HEK293T (cell line): Measurements from ENCODE around the gene CCSER1.

Experiments
- CTCF ChIA-PET: fragments of 350-600 bp; formaldehyde crosslinking; extraction: SDS; loops from one replicate; lab custom pipeline; 2021; ENCODE audit warnings: antibody characterized with exemption, inconsistent platforms; lab: Yijun Ruan, JAX
- POLR2A ChIA-PET: fragments of 350-600 bp; formaldehyde crosslinking; extraction: SDS; loops from one replicate; lab custom pipeline; 2020; ENCODE audit warnings: antibody characterized with exemption, inconsistent platforms; lab: Yijun Ruan, JAX
- DNase-seq: peaks from one replicate; pipeline ENCODE4 v3.0.0; 2012; ENCODE audit warnings: mixed read lengths; ENCODE audit errors: extremely low spot score
- ARNT ChIP-seq: fragments of 450-650 bp; IDR thresholded peaks from 2 replicates; pipeline ENCODE4 v1.6.1; 2017; ENCODE audit warnings: mild to moderate bottlenecking
- BHLHE40 ChIP-seq: fragments of 450-650 bp; IDR thresholded peaks from 2 replicates; pipeline ENCODE4 v1.6.1; 2016; ENCODE audit warnings: mild to moderate bottlenecking, moderate library complexity, borderline replicate concordance
- CTBP1 ChIP-seq: fragments of 450-650 bp; IDR thresholded peaks from 2 replicates; pipeline ENCODE4 v1.6.1; 2016; ENCODE audit warnings: borderline replicate concordance
- ELF4 ChIP-seq: fragments of 450-650 bp; IDR thresholded peaks from 2 replicates; pipeline ENCODE4 v1.6.1; 2017; ENCODE audit warnings: antibody characterized with exemption
- FOXA1 ChIP-seq: fragments of 450-650 bp; IDR thresholded peaks from 2 replicates; pipeline ENCODE4 v1.6.1; 2016; ENCODE audit warnings: mild to moderate bottlenecking
- FOXK2 ChIP-seq: fragments of 450-650 bp; IDR thresholded peaks from 2 replicates; pipeline ENCODE4 v1.6.1; 2016; ENCODE audit warnings: mild to moderate bottlenecking
- FOXM1 ChIP-seq: fragments of 450-650 bp; IDR thresholded peaks from 2 replicates; pipeline ENCODE4 v1.6.1; 2017; ENCODE audit warnings: mild to moderate bottlenecking, borderline replicate concordance
- HDGF ChIP-seq: fragments of 450-650 bp; IDR thresholded peaks from 2 replicates; pipeline ENCODE4 v1.6.1; 2017; ENCODE audit warnings: antibody characterized with exemption, borderline replicate concordance
- L3MBTL2 ChIP-seq: fragments of 450-650 bp; conservative IDR thresholded peaks from 2 replicates; pipeline ENCODE4 v1.6.1; 2016; ENCODE audit warnings: mild to moderate bottlenecking
- LEF1 ChIP-seq: fragments of 450-650 bp; IDR thresholded peaks from 2 replicates; pipeline ENCODE4 v1.6.1; 2017; ENCODE audit warnings: mild to moderate bottlenecking, borderline replicate concordance
- NFRKB ChIP-seq: fragments of 450-650 bp; IDR thresholded peaks from 2 replicates; pipeline ENCODE4 v1.6.1; 2016; ENCODE audit warnings: mild to moderate bottlenecking, moderate library complexity
- PKNOX1 ChIP-seq: fragments of 450-650 bp; IDR thresholded peaks from 2 replicates; pipeline ENCODE4 v1.6.1; 2016
- SP1 ChIP-seq: fragments of 450-650 bp; IDR thresholded peaks from 2 replicates; pipeline ENCODE4 v1.6.1; 2017
- SUZ12 ChIP-seq: fragments of 450-650 bp; IDR thresholded peaks from 2 replicates; pipeline ENCODE4 v1.6.1; 2016; ENCODE audit warnings: mild to moderate bottlenecking
- TARDBP ChIP-seq: fragments of 450-650 bp; IDR thresholded peaks from 2 replicates; pipeline ENCODE4 v1.6.1; 2016
- ZNF384 ChIP-seq: fragments of 450-650 bp; IDR thresholded peaks from 2 replicates; pipeline ENCODE4 v1.6.1; 2016

CCSER1 gene

GRCh38 chr4:90572996-90573395 lies 445.8 kb downstream of the CCSER1 start:
- ChIA-PET POLR2A (no interaction called here), CTCF (no interaction called here)
- TF ChIP-seq PKNOX1 = no peak
- TF ChIP-seq FOXA1 = no peak
- TF ChIP-seq ELF4 = no peak
- no peak for TF ChIP-seq SUZ12
- no peak for TF ChIP-seq ZNF384
- no peak for TF ChIP-seq TARDBP
- no peak for TF ChIP-seq ARNT
- no peak for TF ChIP-seq NFRKB
- TF ChIP-seq BHLHE40 = no peak
- no peak for TF ChIP-seq LEF1
- no peak for TF ChIP-seq FOXM1
- no peak for TF ChIP-seq SP1
- no peak for TF ChIP-seq FOXK2
- TF ChIP-seq HDGF = no peak
- TF ChIP-seq CTBP1 = no peak
- no peak for TF ChIP-seq L3MBTL2
- DNase-seq = no peak

GRCh38 chr4:90575371-90575770 lies 448.2 kb downstream of the CCSER1 start:
- TF ChIP-seq ELF4 (no peak), LEF1 (no peak), FOXA1 (no peak), HDGF (no peak), ARNT (no peak), SP1 (no peak), TARDBP (no peak), FOXK2 (no peak), FOXM1 (no peak), L3MBTL2 (no peak), NFRKB (no peak), ZNF384 (no peak), BHLHE40 (no peak), PKNOX1 (no peak), CTBP1 (no peak), SUZ12 (no peak)
- no peak for DNase-seq
- POLR2A ChIA-PET = no interaction called here
- CTCF ChIA-PET = no interaction called here

GRCh38 chr4:90580326-90580725 lies 453.1 kb downstream of the CCSER1 start:
- ChIA-PET CTCF (no interaction called here), POLR2A (no interaction called here)
- no peak for DNase-seq

GRCh38 chr4:90582087-90582486 lies 454.9 kb downstream of the CCSER1 start:
- CTCF ChIA-PET = no interaction called here
- POLR2A ChIA-PET = no interaction called here
- TF ChIP-seq SUZ12 (no peak), CTBP1 (no peak), ELF4 (no peak), HDGF (no peak), ARNT (no peak), LEF1 (no peak), BHLHE40 (no peak), FOXM1 (no peak), FOXK2 (no peak), NFRKB (no peak), SP1 (no peak), L3MBTL2 (no peak), ZNF384 (no peak), FOXA1 (no peak), TARDBP (no peak), PKNOX1 (no peak)
- no peak for DNase-seq

More at GRCh38 chr4:90580326-90580725, 453.1 kb downstream of the CCSER1 start:
- no peak for TF ChIP-seq L3MBTL2
- no peak for TF ChIP-seq FOXM1
- TF ChIP-seq HDGF = no peak
- no peak for TF ChIP-seq PKNOX1
- no peak for TF ChIP-seq FOXA1
- TF ChIP-seq FOXK2 = no peak
- TF ChIP-seq SP1 = no peak
- TF ChIP-seq CTBP1 = no peak
- no peak for TF ChIP-seq ELF4
- no peak for TF ChIP-seq ARNT

- CTCF ChIA-PET = no interaction called here
- TF ChIP-seq ARNT (no peak), LEF1 (no peak), HDGF (no peak), FOXM1 (no peak)
- POLR2A ChIA-PET = no interaction called here
- DNase-seq = no peak
Observed at GRCh38 chr4:90584051-90584450, 456.9 kb downstream of the CCSER1 start.

GRCh38 chr4:90585961-90586360 lies 458.8 kb downstream of the CCSER1 start:
- TF ChIP-seq CTBP1 = no peak
- TF ChIP-seq PKNOX1 = no peak
- TF ChIP-seq TARDBP = no peak
- no peak for TF ChIP-seq LEF1
- TF ChIP-seq FOXM1 = no peak
- TF ChIP-seq L3MBTL2 = no peak
- TF ChIP-seq ARNT = no peak
- no peak for TF ChIP-seq ELF4
- no peak for TF ChIP-seq HDGF
- TF ChIP-seq SP1 = no peak
- CTCF ChIA-PET = no interaction called here
- POLR2A ChIA-PET = no interaction called here
- DNase-seq = no peak
